Measurements from ENCODE around the gene AUTS2.

The AUTS2 gene

DNA sequence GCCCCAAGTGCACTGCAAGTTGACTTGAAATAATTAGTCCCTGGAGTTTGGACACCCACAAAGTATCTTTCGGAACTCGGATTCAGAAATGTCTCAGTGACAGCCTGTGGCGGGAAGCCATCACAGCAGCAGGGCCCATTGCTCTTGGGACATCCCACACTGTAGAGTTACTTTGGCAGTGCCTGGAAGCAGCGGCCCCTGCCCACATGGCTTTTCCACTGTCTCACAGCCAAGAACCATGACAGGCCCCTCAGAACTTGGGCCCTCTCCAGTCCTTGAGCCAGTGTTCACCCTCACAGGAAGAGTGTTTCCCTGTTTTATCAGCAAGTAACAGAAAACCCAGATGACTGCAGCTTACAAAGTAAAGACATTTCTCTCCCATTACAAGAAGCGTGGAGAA lies 1056.7 kb downstream of the AUTS2 start:
- no peak for DNase-seq

DNA sequence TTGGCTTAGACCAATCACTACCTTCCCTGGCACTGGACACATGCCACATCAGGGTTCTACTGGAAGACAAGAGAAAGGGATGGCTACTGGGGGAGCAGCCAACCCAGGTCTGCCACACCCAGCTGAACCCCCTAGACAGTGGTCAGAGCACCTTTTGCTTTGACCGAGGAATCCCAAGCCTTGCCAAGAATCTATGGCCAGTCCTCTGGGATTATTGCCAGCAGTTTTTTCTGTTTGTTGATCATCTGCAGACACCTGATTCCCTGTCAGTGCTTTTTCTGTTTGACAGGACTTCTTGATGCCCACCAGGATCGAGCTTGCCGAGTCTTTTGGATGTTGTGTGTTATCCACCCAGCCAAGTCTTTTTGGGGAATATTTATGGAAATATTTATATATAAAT lies 1057.4 kb downstream of the AUTS2 start:
- DNase-seq, result no peak

DNA sequence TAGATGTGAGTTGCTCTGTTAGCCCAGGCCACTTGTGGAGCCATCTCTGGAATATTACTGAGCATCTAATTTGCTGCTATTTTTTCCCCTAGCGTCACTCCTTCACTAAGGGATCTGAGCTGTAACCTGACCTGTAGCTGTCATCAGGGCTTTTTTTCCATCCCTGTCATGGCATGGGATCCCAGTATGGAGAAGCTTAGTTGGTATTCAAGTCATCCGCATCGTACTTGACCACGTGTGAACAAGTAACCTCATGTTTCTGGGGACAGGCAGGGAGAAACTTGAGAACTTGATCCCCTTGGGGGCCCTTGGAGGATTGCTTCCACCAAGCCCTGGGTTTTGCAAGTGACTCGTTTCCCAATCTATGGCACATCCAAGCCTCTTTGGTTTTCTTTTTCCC lies 1059.3 kb downstream of the AUTS2 start:
- peak; percentile 35 for DNase-seq

DNA sequence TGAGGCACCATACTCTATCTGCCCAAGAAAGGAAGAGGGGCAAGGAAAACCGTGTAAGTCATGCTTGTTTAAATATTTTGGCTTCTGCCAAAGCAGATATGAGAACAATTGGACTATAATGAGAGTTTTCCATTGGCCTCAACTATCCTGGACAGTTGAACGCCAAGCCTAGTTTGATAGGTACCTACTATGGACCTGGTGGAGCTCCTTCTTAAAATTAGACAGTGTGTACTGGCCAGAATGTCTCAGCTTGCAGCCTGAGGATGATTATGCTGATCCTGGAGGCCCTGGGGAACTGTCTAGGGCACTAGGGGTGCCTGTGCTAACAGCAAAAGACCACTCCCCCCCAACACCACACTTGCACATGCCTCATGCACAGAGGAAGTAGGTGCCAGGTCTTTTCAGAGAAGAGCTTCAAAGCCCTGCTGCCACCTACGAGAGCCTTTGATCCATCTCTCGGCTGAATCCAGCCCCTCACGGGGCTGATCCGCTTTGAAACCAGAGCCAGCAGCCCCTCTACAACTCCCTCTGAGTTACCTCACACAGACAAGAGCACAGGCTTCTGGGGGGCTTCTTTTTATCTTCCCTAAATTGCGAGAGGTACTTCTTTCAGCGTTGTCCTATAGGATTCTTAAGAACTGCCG lies 1059.8 kb downstream of the AUTS2 start:
- DNase-seq, result no peak

DNA sequence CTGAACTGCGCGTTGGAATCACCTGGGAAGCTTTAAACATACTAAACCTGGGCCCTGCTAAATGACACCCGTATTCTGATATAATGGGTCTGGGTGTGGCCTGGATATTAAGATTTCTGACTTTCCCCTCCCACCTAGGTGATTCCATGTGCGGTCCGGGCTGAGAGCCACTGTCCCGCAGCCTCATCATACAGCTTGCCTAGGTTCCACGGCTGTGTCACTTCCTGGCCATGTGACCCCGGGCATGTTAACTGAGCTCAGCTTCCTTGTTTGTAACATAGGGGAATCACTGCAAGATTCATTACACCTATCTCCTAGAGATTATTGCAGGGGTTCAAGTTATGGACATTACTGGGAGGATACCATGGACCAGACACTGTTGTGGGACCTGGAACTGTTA lies 1061.0 kb downstream of the AUTS2 start:
- DNase-seq, result no peak

DNA sequence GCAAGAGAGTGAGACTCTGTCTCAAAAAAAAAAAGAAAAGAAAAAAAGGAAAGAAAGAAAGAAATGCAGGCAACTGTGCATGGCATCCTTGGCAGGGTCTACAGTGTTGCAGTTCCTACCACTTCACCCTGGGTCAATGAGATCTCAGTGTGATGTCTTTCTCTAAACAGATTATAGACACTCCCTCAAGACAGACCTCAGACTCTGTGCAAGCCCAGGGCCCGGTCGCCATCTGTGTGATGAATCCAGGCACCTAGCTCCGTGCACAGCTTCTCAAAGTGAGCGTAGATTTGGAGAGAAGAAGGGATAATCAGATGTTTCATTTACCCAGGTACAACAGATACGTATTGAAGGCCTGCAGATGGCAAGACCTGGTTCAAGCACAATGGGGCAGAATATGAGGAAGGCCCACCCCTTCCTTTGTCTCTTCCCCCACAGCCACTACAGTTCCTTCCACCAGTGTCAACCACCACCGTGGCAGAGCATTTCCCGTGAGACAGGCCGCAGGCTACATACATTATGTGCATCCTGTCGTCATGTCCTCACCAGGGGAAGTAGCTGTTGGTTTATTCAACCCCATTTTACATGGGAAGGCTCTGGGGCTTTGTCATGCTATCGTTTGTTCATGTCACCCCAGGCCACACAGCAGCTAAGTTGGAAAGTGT lies 1062.0 kb downstream of the AUTS2 start:
- DNase-seq, result no peak

DNA sequence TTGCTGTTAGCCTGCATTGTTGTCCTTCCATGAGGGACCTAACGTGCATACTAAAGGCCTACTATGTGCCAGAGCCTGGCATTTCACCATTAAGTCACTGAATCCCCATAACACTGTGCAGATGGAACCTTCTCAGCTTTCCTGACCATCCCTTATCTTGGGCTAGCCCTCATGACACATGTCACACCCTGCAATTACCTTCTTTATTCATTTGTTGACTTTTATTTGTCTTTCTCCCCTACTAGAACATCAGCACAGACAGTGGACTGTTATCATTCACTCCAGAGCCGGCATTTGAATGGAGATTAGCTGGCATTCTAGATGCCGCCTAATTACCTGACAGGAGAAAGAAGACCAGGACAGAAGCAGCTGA lies 1062.5 kb downstream of the AUTS2 start:
- no peak for DNase-seq

DNA sequence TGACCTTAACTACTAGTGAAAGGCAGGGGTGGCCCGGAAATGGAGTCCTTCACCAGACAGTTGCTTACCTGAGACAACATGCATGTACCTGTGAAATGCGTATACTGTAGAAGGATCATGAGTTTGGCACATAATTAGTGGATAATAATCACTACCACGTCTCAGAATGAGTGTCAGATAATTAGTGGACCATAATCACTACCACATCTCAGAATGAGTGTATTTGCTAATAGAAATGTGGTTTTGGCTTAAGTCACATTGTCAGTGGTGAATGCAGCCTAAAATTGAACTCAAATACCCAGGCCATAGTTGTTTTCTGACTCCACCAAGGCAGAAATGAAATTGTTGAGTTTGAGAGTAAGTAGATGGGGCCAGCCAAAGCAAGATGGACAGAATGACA lies 1065.4 kb downstream of the AUTS2 start:
- DNase-seq, result no peak

DNA sequence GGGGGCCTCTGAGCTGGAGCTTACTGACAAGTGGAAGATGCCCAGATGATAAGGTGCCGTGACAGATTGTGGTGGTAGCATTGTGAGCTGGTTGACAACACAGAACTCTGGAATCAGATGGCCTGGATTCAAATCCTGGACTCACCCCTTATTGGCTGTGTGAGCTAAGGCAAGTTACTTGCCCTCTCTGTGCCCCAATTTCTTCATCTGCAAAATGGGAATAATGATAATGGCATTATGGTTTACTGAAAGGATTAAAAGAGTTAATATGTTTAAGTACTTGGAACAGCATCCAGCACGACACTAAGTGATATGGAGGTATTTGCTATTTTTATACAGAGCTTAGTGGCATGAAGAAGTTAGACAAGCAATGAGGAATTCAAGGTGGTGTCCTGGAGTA lies 1067.7 kb downstream of the AUTS2 start:
- DNase-seq, result no peak

DNA sequence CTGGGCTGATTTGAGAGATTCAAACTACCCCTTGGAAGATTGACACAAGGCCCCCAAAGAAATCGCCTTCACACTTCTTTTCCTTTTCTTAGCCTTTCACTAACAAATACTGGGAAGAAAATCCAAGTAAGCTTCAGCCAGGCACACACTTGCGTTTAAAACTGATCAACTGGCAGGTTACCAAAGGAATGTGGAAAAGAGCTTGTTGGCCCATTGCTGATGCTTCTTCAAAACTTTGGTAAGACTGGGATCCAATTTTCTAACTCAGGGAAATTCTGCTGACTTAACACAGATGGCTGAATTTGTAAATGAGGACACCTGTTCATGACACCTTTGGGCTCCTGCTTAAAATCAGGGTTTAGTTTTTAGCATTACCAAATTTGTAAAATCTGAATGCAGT lies 1069.1 kb downstream of the AUTS2 start:
- no peak for DNase-seq

DNA sequence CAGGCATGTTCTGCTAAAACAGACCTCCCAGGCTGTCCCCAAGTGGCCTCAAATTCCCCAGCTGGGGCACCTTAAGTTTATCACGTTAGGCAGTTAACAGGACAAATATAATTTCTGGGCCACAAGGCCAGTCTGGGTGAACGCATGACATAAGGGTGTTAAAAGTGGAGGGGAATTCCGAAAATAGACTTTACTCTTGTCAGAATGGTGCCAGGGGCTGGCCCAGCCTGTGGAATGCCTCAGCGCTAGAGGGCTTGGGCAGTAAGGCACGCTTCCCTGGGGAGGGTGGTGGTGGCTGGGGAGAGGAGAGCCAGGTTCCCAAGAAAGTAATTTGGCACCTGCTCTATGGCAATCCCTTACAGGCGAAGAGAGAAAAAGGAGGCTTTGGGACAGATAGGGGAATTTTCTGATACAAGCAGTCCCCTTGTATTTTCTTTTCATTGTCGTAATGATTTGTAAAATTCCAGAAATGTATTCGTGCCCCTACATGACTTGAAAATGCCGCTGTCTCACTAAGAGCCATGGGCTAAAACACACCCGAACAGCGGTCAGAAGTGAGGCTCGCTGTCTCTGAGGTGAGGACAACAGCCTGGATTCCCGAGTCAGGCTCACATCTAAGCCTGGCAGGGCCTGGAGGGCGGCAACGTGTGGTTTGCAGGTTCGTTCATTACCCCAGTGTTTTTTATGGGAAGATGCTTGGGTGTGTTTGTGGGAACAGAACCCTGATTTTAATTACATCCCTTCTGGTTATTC lies 1070.5 kb downstream of the AUTS2 start:
- DNase-seq, result no peak

DNA sequence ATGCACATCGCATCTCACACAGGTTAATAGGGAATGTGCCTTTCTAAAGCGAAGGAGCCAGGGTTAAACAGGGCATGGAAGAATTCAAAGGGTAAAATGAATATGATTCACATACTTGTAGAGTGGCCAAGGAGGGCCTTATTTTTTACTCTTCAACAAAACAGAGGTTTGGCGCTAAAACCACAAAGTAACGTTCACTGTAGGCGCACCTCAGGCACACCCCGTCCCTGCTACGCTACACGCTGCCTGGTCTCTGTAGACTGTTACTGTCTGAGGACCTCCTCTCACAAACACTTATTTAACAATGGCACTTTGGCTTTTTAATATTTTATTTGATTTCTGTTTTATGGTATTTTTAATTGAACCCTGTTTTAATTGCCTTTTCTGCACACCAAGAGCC lies 1071.6 kb downstream of the AUTS2 start:
- no peak for DNase-seq

DNA sequence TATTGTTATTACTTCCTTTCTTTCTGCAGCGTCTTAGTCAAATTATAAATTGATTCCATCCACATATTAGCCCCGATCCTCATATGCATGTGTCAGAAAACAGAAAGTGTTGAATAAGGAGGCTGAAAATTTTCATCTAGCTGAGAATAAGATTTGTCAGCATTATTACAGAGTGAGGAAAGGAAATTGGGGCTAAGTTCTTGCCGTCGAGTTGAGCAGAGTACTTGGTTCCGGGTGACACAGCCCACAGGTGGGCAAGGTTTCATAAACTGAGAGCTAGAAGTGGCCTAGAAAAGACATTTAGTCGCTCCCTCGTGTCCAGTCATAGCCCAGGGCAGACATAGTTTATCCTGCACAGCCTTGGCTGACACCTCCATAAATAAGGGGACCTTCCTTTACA lies 1072.0 kb downstream of the AUTS2 start:
- DNase-seq, result no peak

DNA sequence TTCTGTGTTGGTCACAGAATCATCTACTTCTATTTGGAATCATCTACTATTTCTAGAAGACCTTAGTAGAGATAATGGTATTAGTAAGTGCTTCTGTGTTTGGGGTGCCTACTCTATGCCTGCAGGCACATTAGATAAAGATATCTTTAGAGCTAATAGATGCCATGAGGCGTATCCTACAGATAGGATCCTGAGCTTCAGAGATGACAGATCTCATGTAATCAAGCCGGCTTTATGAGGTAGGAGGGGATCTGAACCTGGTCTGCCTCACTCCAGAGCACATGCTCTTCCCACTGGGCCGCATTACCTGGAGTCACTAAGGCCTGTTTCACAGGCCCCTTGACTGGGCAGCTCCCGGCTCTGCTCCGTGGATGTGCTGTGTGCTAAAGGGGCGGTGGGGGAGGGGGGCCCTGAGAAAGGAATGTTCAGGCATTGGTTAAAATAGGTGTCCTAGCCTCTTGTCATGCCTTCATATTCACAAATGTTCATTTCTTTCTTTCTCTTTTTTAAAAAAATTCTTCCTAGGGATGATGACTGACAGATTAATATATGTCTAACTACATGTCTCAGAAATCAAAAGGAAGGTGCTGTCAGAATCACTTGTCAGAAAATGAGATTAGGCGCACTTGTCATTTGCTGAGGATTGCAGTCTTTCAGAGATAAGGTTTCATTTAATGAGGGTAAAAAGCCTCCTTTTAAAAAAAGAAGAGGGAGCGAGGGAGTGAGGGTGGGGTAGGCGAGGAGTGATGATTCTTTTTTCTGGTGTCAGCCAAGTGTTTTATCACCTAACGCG lies 1075.7 kb downstream of the AUTS2 start:
- no peak for DNase-seq

DNA sequence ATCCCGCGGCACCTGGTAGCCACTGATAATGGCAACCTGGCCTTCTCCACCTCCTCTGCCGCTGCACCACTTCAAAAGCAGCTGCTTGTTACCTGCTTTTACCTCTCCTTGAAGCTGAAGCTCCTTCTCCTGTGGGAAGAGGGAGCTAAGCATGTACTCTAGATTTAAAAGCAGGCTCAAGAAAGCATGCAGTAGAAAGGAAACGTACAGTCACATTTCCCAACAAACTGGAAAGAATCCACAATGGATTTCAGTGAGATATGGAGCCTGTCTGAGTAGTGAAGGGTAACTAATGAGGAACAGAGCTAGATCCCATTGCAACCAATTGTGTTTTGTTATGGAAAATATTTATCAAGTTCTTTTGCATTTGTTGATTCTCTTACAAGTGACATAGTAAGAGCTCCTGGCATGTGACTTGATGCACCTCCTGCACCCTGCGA lies 1076.3 kb downstream of the AUTS2 start:
- DNase-seq, result no peak

DNA sequence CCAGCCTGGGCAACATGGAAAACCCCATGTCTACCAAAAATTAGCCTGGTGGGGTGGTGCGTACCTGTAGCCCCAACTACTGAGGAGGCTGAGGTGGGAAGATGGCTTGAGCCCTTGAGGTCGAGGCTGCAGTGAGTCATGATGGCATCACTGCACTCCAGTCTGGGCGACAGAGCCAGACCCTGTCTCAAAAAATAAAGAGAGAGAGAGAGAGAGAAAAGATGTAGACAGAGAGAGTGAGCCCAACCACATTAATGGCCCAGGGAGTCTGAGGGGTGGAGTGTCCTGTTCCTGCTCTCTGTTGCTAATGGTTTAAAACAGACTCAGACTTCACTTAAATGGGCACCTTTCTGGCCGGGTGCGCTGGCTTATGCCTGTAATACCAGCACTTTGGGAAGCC lies 1078.0 kb downstream of the AUTS2 start:
- no peak for DNase-seq

DNA sequence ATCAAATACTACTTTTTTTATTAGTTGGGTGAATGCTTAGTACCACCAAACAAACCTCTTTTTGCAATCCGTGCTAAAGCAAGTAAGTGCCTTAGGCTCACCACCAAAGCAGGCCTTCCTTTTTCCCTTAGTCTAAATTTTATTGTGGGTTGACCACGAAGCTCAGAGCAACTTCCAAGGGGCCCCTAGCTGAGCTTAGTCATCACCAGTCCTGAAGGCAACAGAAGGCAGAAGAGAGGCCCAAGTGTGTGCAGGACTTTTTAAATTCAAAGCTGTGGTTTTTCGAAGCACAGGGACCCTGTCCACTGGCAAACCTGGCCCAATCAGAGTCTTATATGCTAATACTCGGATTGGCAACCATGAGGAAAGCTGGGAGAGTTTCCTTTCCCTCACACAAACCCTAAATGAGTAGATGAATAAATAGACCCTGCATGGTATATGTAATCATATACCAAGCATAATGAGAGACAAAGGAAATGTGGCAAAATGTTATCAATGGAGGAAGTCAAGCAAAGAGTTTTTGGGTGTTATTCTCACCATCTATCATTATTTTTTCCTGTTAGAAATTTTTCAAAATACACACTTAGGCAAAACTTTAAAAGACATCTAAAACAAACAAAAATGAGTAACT lies 1080.5 kb downstream of the AUTS2 start:
- DNase-seq, result peak; percentile 29

DNA sequence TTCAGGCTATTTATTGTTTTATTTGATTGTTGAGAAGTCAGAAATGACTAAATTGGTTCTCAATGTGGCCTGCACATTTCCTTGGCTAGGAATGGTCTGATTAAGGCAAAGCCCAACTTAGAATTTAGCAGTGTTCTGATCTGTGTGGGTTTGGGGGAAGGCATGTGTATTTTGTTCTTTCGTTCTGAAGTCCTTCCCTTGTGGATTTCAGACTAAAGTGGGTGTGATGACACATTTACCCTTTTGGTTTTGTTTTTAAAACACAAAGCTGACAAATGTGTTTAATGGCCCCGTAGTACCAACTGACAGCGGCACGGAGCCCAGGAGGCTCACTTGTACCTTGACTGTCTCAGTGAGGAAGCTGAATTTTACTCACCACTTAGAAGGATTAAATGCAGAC lies 1081.4 kb downstream of the AUTS2 start:
- no peak for DNase-seq

DNA sequence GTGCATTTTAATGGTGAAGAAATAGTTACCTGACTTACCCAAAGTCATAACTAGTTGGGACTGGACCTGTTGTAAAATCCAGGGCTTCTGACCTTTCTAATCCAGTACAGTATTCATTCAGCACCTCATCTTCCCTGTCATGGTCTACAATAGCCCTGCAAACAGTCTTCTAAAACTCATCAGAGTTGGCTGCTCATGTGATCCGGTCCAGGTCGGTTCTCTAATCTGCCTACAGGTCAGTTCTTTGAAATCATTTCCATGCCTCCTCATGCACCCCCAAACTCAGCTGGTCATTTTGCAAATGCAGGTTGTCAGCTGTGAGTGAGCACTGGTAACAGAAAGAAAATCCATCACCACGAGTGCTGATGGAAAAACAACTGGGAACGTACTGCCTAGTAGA lies 1082.0 kb downstream of the AUTS2 start:
- DNase-seq, result no peak

DNA sequence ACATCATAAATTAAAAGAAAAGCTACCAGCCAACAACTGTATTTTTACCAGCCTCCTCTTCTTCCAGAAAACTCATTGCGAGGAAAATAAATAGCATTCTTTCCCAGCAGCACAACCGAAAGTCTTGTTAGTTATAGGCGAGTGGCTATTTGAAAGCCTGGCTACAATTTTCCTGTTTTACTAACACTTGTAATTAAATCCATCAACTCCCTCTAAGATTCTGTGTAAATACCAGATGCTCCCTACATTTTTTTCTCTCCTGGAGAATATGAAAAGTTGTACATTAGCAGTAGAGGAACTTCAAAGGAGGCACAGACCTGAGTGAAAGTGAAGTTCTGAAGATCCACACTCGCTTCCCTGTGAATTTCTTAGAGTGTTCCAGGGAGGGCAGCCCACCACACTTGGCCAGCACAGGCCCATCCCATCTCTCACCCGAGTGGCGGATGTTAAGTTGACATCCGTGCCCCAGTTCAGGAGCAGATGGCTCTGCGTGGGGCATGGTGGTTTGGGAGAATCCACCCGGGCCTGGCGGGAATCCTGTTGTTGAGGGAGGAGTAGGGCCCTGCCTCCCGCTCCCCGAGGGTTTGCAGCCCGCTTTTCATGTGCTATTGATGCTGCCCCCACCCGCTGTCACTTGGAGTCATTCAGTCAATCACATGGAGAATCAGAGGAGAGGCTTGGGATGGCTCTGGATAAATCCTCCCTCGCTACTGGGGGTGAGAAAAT lies 1082.6 kb downstream of the AUTS2 start:
- no peak for DNase-seq

DNA sequence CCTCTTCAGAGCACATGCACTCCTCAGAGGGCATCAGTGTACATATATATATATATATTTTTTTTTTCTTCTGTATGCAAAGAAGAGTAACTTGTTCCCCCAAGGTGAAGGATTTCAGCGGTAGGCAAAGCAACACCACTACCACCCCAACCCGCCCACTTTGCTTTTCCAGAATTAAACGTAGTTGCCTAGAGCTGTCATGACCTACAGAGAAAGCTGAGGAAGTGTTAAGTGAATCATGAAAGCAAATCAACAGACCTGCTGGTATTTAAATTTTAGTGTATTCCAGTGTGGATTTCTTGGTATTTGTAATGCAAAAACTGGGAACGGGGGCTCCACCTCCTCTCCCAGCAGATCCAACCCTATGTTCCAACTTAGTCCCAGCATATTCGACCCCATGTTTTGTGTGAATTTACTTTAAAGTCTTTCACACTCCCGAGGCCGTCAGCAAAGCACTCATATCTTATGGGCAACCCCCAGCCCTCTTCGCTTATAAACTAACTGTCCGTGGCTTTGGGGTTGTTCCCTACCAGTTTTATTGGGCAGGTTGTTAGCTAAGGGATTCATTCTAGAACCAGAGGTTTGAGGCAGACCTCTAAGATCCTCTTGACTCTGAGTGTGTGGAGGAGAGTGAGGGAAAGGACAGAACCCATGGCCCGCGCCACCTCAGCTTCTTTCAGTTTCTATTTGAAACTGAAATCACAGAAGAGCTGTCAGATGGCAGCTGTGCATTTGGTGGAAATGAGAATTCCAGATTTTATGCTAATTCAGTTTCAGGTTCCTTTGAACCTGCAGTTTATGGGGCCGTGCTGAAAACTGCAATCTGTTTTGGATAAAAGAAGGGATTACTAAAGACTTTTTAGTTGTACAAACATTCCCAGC lies 1083.4 kb downstream of the AUTS2 start:
- DNase-seq, result peak; percentile 35

All from right hindlimb (tissue), 1 donor.